Breast epithelium (tissue), 4 donors: ENCODE measurements around the gene WNT3. TPM values are rescaled to one million over a fixed set of nuclear protein-coding genes. Genes with fewer than 3 reads are reported as not detected.
A peak's percentile ranks its signal among the peaks of the same experiment; 100 is the strongest.

Experiments
- DNase-seq, 2 donors: peaks; one replicate each; pipeline ENCODE4 v3.0.0-alpha.2; 2019; ENCODE audit warnings: low spot score in 2 of 2
- H3K27ac ChIP-seq, 2 donors: fragments of 200-600 bp; sonication (generic) in 1 of 2; one replicate each; pipeline ENCODE4 v1.5.1; 2016 to 2019; ENCODE audit warnings: mild to moderate bottlenecking in 1 of 2
- H3K27me3 ChIP-seq, 2 donors: fragments of 200-600 bp; sonication (generic) in 1 of 2; one replicate each; pipeline versions ENCODE4 v1.5.1 to v1.6.0; 2017 to 2019; ENCODE audit warnings: control low read depth in 1 of 2, mild to moderate bottlenecking in 1 of 2
- H3K36me3 ChIP-seq: fragments of 200-600 bp; one replicate; pipeline ENCODE4 v1.5.1; 2019
- H3K4me1 ChIP-seq, 2 donors: fragments of 200-600 bp; sonication (generic); one replicate each; pipeline ENCODE4 v1.5.1; 2016 to 2019; ENCODE audit warnings: control low read depth in 1 of 2
- H3K4me3 ChIP-seq, 3 donors: fragments of 200-600 bp; sonication (generic); 1 replicate in 2 of 3; 2 replicates in 1 of 3; pipeline ENCODE4 v1.5.1; 2016 to 2019; ENCODE audit warnings: mild to moderate bottlenecking in 3 of 3, moderate library complexity in 2 of 3
- H3K9me3 ChIP-seq, 2 donors: fragments of 200-600 bp; sonication (generic) in 1 of 2; one replicate each; pipeline ENCODE4 v1.5.1; 2016 to 2019; ENCODE audit warnings: control low read depth in 1 of 2
- CTCF ChIP-seq, 3 donors: fragments of 450-650 bp; IDR thresholded peaks; one replicate each; pipeline ENCODE4 v1.5.1; 2016 to 2017; ENCODE audit warnings: antibody characterized with exemption in 3 of 3, mild to moderate bottlenecking in 3 of 3, moderate library complexity in 3 of 3
- POLR2A ChIP-seq: fragments of 450-650 bp; IDR thresholded peaks from one replicate; pipeline ENCODE4 v1.6.1; 2016; ENCODE audit warnings: antibody characterized with exemption, mild to moderate bottlenecking, moderate library complexity
- POLR2AphosphoS5 ChIP-seq, 3 donors: sonication (generic); formaldehyde crosslinking; IDR thresholded peaks; one replicate each; pipeline ENCODE4 v1.6.1; 2017; ENCODE audit warnings: antibody characterized with exemption in 3 of 3
- intact Hi-C: fragments of 100-400 bp; cut with DNase I; formaldehyde crosslinking; loops from one replicate; pipeline ENCODE4 v1.15.1; 2023; ENCODE audit warnings: low total_unique reads
- total RNA-seq, 3 donors: library from RNA; depleted of rRNA; stranded (reverse); fragments of >200 nt; gene quantifications; one replicate each; pipeline ENCODE4 v1.1.0, GENCODE V29; 2016

Gene WNT3
- total RNA-seq, 3 donors from 2014 or later: 0.48 to 2.9 (median 1.6) TPM

DNA sequence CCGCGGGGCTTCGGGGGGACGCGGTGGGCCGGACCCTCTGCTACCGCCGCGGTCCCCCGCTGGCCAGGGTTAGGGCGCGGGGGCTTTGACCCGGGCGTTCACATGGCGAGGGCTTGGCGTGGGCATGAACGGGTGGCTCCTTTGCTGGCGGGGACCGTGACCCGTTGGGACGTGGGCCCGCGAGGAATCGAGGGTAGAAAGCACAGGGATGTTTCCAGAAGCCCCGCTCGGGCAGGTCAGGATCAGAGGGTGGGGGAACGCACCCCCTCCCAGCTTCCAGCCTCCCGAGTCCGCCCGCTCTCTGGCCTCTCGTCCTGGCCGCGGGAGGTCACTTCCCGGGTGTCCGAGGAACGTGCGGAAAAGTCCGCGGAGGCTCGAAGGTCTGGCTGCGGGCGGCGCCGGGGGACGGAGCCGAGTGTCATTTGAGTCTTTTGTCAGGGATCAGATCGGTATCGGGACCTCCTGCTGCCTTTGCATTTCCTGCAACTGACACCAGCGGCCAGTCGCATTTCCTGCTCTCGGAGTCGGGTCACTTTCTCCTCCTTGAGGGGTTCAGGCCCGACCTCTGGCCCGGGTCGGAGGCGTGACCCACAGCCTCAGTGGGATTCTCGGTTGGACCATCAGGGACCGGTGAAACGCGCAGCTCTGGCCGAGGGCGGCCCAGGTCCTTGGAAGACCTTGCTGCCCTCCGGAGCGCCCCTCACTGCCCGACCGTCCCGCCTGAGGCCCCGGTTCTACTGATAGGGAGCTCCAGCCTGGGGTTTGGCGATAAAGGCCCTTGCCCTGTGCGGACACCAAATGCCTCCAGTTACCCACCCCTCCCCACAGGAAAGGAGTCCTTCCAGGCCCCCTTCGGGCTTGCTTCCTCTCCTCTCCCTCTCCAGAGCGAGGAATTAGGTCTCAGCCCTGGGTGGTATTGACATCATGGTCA lies 702 bp upstream of the WNT3 start:
- intact Hi-C loops: no loop called here
- no peak overlapping the region for H3K27ac ChIP-seq
- H3K27me3 ChIP-seq: peaks cover 0 to 69% of the 10 kb centered on the region in 2 donors
- H3K4me1 ChIP-seq: peaks cover 0 to 5% of the 10 kb centered on the region in 2 donors
- no peaks in the 10 kb centered on the region for H3K9me3 ChIP-seq
- no peak for TF ChIP-seq POLR2A
- TF ChIP-seq POLR2AphosphoS5 (IDR thresholded peaks at IDR 0.05): no peak
- TF ChIP-seq CTCF (IDR thresholded peaks at IDR 0.05): no peak
- H3K4me3 ChIP-seq: peak overlapping the region; percentile 28 to 54 (median 32)
- DNase-seq: no peak
- H3K36me3 ChIP-seq: no peaks in the 10 kb centered on the region

GRCh38 chr17:46817901-46818209 lies 637 bp downstream of the WNT3 start:
- TF ChIP-seq POLR2A (no peak), CTCF (IDR thresholded peaks at IDR 0.05) (no peak), POLR2AphosphoS5 (IDR thresholded peaks at IDR 0.05) (no peak)
- Histone ChIP-seq H3K9me3 (no peaks in the 10 kb centered on the region), H3K36me3 (no peaks in the 10 kb centered on the region), H3K4me1 (peaks cover 0 to 5% of the 10 kb centered on the region in 2 donors), H3K4me3 (no peak overlapping the region), H3K27ac (no peak overlapping the region), H3K27me3 (peaks cover 0 to 70% of the 10 kb centered on the region in 2 donors)
- intact Hi-C loops: no loop called here
- no peak for DNase-seq

DNA sequence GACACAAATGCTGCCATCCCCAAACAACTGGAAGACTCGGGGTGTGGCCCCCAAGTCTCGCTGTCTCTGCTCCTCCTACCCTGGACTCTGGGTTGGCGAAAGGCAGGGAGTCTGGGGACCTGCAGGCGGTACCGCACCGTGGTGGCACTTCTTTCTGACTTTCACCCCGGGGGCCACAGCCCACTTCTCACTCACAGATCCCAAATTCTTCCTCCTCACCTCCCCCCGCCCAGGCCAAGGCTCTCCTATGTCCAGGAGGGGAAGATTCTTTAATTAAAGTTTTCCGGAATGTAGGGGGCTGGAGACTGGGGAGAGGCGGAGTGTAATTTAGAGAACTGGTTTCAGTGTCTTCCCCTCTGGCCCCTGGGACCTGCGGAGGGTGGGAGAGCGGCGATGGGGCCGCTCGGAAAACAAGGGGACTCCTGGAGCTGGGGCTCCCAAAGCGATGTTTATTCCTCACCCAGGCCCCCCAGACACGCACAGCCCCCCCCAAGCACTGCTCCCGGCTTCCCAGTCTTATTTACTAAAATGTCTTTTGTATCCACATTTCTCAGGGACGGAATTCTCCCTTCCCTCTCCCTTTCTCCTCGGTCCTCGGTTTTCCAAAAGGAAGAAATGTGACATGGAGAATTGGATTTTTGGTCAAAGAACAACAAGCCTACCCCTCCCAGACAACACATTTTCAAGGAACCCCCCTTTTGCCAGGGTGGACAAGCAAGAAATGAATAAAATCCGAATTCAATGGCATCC lies 1.2 kb downstream of the WNT3 start:
- Histone ChIP-seq H3K27me3 (peaks cover 0 to 67% of the 10 kb centered on the region in 2 donors), H3K9me3 (no peaks in the 10 kb centered on the region), H3K36me3 (no peaks in the 10 kb centered on the region), H3K4me3 (no peak overlapping the region), H3K27ac (no peak overlapping the region), H3K4me1 (peaks cover 0 to 5% of the 10 kb centered on the region in 2 donors)
- TF ChIP-seq POLR2A: no peak
- TF ChIP-seq CTCF (IDR thresholded peaks at IDR 0.05): no peak
- no peak for TF ChIP-seq POLR2AphosphoS5 (IDR thresholded peaks at IDR 0.05)
- no peak for DNase-seq
- intact Hi-C loops: no loop called here

DNA sequence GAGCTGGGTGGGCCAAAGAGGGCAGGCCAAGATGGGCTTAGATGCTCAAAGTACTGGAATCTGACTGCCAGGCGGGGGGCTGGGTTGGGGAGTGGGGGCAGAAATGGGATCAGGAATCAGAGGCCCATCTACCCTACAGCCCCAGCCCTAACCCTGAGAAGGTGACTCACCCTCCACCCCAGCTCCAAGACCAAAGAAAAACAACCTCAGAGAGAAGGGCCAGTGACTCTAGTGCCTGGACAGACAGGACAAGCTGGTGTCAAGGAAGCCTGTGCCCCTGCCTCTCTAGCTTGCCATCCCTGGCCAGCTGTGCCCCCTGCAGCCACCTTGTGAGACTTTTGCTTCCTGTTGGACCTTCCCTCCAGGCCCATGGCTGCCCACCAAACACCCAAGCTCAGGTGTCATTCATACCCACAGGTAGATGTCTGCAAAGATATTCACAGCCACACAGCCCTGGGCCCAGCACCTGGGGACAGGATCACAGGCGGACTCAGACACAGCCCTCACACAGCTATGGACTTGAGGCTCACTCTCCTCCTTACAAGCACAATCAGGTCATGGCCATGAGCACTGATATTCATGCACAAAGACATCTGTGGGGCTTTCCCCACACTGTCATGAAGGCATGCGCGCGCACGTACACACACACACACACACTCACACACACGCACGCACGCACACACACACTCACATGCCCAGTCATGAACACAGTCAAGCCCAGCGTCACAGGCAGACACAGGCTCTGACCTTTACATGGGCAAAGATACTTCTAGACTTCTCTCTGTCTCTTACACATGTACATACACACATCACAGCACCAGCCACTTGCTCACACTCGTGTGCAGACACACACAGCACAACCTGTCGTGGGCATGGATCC lies 2.8 kb downstream of the WNT3 start:
- intact Hi-C loops: no loop called here
- no peak for TF ChIP-seq POLR2AphosphoS5 (IDR thresholded peaks at IDR 0.05)
- TF ChIP-seq POLR2A: no peak
- no peak for TF ChIP-seq CTCF (IDR thresholded peaks at IDR 0.05)
- peaks cover 0 to 5% of the 10 kb centered on the region in 2 donors for H3K4me1 ChIP-seq
- DNase-seq: no peak
- H3K27me3 ChIP-seq: peaks cover 0 to 51% of the 10 kb centered on the region in 2 donors
- H3K36me3 ChIP-seq: no peaks in the 10 kb centered on the region
- no peak overlapping the region for H3K4me3 ChIP-seq
- no peak overlapping the region for H3K27ac ChIP-seq
- H3K9me3 ChIP-seq: no peaks in the 10 kb centered on the region
